Loucy (cell line): ENCODE measurements around the gene PECR.

Experiments used
- H2AFZ ChIP-seq: fragments of 200-600 bp; sonication (generic); 2 replicates; pipeline ENCODE4 v1.6.0; 2016; ENCODE audit warnings: antibody characterized with exemption, mild to moderate bottlenecking, low read length, moderate library complexity
- H3F3A ChIP-seq: fragments of 200-600 bp; 2 replicates; pipeline ENCODE4 v1.6.0; 2016; ENCODE audit warnings: antibody characterized with exemption, low read depth, mild to moderate bottlenecking
- H3K27me3 ChIP-seq: fragments of 200-600 bp; sonication (generic); 2 replicates; pipeline ENCODE4 v1.6.1; 2014; ENCODE audit warnings: low read length, mild to moderate bottlenecking; ENCODE audit not compliant: insufficient read depth, poor library complexity, severe bottlenecking
- H3K36me3 ChIP-seq: fragments of 200-600 bp; sonication (generic); 2 replicates; pipeline ENCODE4 v1.6.1; 2016; ENCODE audit warnings: low read length; ENCODE audit not compliant: insufficient read depth
- H3K4me1 ChIP-seq: fragments of 200-600 bp; sonication (generic); 2 replicates; pipeline ENCODE4 v1.5.1; 2014; ENCODE audit warnings: low read length, mild to moderate bottlenecking; ENCODE audit not compliant: insufficient read depth, poor library complexity, severe bottlenecking
- H3K4me2 ChIP-seq: fragments of 200-600 bp; sonication (generic); 2 replicates; pipeline ENCODE4 v1.6.0; 2014; ENCODE audit warnings: antibody characterized with exemption, low read length, low read depth, mild to moderate bottlenecking; ENCODE audit not compliant: poor library complexity, severe bottlenecking
- H3K4me3 ChIP-seq: fragments of 200-600 bp; sonication (generic); 2 replicates; pipeline ENCODE4 v1.5.1; 2014; ENCODE audit warnings: low read length, mild to moderate bottlenecking, mixed read lengths; ENCODE audit not compliant: poor library complexity, severe bottlenecking
- H3K79me2 ChIP-seq: fragments of 200-600 bp; sonication (generic); 2 replicates; pipeline ENCODE4 v1.6.1; 2014; ENCODE audit warnings: low read length; ENCODE audit not compliant: insufficient read depth
- H3K9ac ChIP-seq: fragments of 200-600 bp; sonication (generic); 2 replicates; pipeline ENCODE4 v1.6.0; 2014; ENCODE audit warnings: mild to moderate bottlenecking, low read depth, low read length, moderate library complexity; ENCODE audit not compliant: poor library complexity, severe bottlenecking
- H3K9me2 ChIP-seq: fragments of 200-600 bp; sonication (generic); replicated peaks from 2 replicates; pipeline ENCODE4 v1.6.1; 2016; ENCODE audit warnings: low read depth, low read length, mixed read lengths
- H3K9me3 ChIP-seq: fragments of 200-600 bp; sonication (generic); 2 replicates; pipeline ENCODE4 v1.6.1; 2014; ENCODE audit warnings: mild to moderate bottlenecking, antibody characterized with exemption, low read length, low read depth; ENCODE audit not compliant: insufficient read depth
- H4K20me1 ChIP-seq: fragments of 200-600 bp; sonication (generic); 2 replicates; pipeline ENCODE4 v1.6.0; 2014; ENCODE audit warnings: antibody characterized with exemption, low read length, mild to moderate bottlenecking; ENCODE audit not compliant: insufficient read depth, poor library complexity, severe bottlenecking
- CTCF ChIP-seq: fragments of 200-600 bp; sonication (generic); conservative IDR thresholded peaks from 2 replicates; pipeline ENCODE4 v1.5.1; 2014; ENCODE audit warnings: mild to moderate bottlenecking, antibody characterized with exemption, low read length
- EZH2phosphoT487 ChIP-seq: fragments of 200-600 bp; IDR thresholded peaks from 2 replicates; pipeline ENCODE4 v1.6.1; 2018; ENCODE audit warnings: antibody characterized with exemption, mild to moderate bottlenecking, moderate library complexity, borderline replicate concordance

The PECR gene

DNA sequence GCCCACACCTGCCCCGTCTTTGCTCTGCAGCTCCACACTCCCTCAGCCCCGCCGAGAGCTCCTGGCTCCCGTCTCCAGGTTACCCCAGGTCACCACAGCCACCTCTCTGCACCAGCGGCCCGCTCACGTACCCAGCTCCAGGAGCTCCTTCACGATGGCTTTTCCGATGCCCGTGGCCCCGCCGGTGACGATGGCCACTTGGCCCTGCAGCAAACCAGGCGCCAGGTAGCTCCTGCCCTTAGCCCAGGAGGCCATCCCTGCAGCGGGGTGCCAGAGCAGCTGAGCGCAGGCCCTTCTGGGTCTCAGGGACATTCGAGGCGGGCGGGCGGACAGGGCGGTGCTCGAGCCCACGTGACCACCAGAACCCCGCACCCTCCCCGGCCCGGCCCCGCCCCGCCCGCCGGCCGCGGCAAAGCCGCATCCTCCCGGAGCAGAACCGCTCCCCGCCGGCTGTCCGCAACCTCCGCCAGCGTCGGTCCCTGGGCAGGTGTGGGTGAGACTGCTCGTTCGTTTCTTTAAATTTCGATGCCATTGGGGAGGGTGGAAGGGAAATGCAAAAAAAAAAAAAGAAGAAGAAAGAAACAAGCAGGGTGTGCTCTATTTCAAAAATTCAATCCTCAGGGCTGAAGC, at the start of gene PECR, which contains the start of gene TMEM169:
Gene PECR (minus strand): TSS at position 323 of the 630 bp plus-strand sequence. CDS start 68 bp downstream, at position 255.
Gene TMEM169 (plus strand): TSS at position 433 of the 630 bp plus-strand sequence. CDS start 14,045 bp downstream, outside the sequence.
- Histone ChIP-seq H3K4me1 (peaks cover 48% of the 10 kb centered on the region), H2AFZ (peak within 1 kb of the TSS; percentile 89), H3K27me3 (no peaks in the 10 kb centered on the region), H3K79me2 (peaks cover 11% of the 10 kb centered on the region; the same call in 1 of the 2 replicates), H4K20me1 (no peaks in the 10 kb centered on the region), H3K4me2 (peak within 1 kb of the TSS; percentile 92), H3K9me3 (no peaks in the 10 kb centered on the region), H3K9me2 (no peaks in the 10 kb centered on the region), H3K36me3 (no peaks in the 10 kb centered on the region), H3F3A (peaks cover 18% of the 10 kb centered on the region; the same call in 1 of the 2 replicates), H3K9ac (peak within 1 kb of the TSS; percentile 74), H3K4me3 (peak within 1 kb of the TSS; percentile 76)
- no peak for TF ChIP-seq CTCF
- TF ChIP-seq EZH2phosphoT487: no peak

- H3K79me2 ChIP-seq: peaks cover 64% of the 10 kb centered on the region
- H3F3A ChIP-seq: no peaks in the 10 kb centered on the region
- H3K4me2 ChIP-seq: no peak overlapping the region
- no peak overlapping the region for H3K9ac ChIP-seq
- H3K36me3 ChIP-seq: peaks cover 93% of the 10 kb centered on the region
- no peak overlapping the region for H2AFZ ChIP-seq
- TF ChIP-seq CTCF: no peak
- no peak for TF ChIP-seq EZH2phosphoT487
- H3K9me2 ChIP-seq: no peaks in the 10 kb centered on the region
- no peaks in the 10 kb centered on the region for H3K4me1 ChIP-seq
- H3K9me3 ChIP-seq: no peaks in the 10 kb centered on the region
- H3K27me3 ChIP-seq: no peaks in the 10 kb centered on the region
- H3K4me3 ChIP-seq: no peak overlapping the region
- H4K20me1 ChIP-seq: peaks cover 51% of the 10 kb centered on the region
Measured at GRCh38 chr2:216130346-216130971, 48.9 kb upstream of the PECR start.

GRCh38 chr2:216126943-216127342, 45.3 kb upstream of the PECR start:
- Histone ChIP-seq H3K4me1 (no peaks in the 10 kb centered on the region), H3K9me3 (no peaks in the 10 kb centered on the region), H3K9me2 (no peaks in the 10 kb centered on the region), H3K79me2 (peaks cover 68% of the 10 kb centered on the region), H3K9ac (no peak overlapping the region), H4K20me1 (peaks cover 63% of the 10 kb centered on the region), H3K4me3 (no peak overlapping the region), H3K27me3 (no peaks in the 10 kb centered on the region), H3K36me3 (peaks cover 92% of the 10 kb centered on the region), H2AFZ (no peak overlapping the region), H3K4me2 (no peak overlapping the region), H3F3A (no peaks in the 10 kb centered on the region)
- no peak for TF ChIP-seq CTCF
- no peak for TF ChIP-seq EZH2phosphoT487
